ENCODE measurements around the gene ACTG2. TPM values are rescaled to one million over a fixed set of nuclear protein-coding genes. Genes with fewer than 3 reads are reported as not detected.
"Not testable (repeated sequence)": the region's sequence is repeated elsewhere in the genome, so short reads cannot be mapped to it uniquely, and the experiment has no call there.

Gene ACTG2
- total RNA-seq, 3 donors from 2014 or later (not counting 1 experiment from before 2014, with no cell fraction given), result not detected

DNA sequence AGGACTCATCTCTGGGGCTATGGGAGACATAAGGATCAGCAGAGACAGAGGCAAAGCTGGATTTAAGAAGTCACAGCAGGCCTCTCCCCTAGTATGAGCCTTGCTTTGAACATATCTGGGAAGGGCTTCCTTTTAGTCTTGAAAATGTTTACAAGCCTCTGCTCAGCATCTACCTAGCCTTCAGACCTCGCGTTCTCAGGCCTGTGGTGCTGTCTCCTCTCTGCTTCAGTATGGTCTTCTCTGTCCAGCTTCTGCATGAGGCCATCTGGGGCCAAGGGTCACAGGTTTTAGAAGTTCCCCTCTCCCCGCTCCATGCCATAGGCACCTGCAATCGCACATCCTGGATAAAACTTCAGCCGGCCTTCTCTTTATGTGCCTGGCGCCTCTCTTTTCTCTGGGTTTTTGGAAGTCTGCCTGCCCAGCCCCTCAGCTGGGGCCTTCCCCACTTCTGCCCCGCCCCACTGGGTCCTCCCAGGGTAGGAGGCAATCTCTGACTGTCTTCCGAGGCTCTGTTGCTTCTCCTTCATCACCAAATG is 7.1 kb downstream of the ACTG2 start:
- Mint-ChIP-seq H3K27ac (no peak overlapping the region), H3K36me3 (no peaks in the 10 kb centered on the region), H3K27me3 (ENCODE audit: low read depth in 2 of 2) (peaks cover 0 to 10% of the 10 kb centered on the region in 2 donors), H3K4me3 (no peak overlapping the region), H3K9me3 (no peaks in the 10 kb centered on the region), H3K4me1 (peaks cover 24 to 26% of the 10 kb centered on the region in 2 donors)
- WGBS (ENCODE audit: insufficient coverage), result 98% methylated on average over 7 of the region's 8 CpGs
- intact Hi-C loops (cut with micrococcal nuclease), result loop anchor here (5.0 kb wide), 1 partner anchor 37 kb away; no protein-coding TSS in a partner anchor
- TF ChIP-seq, protein P1, sequence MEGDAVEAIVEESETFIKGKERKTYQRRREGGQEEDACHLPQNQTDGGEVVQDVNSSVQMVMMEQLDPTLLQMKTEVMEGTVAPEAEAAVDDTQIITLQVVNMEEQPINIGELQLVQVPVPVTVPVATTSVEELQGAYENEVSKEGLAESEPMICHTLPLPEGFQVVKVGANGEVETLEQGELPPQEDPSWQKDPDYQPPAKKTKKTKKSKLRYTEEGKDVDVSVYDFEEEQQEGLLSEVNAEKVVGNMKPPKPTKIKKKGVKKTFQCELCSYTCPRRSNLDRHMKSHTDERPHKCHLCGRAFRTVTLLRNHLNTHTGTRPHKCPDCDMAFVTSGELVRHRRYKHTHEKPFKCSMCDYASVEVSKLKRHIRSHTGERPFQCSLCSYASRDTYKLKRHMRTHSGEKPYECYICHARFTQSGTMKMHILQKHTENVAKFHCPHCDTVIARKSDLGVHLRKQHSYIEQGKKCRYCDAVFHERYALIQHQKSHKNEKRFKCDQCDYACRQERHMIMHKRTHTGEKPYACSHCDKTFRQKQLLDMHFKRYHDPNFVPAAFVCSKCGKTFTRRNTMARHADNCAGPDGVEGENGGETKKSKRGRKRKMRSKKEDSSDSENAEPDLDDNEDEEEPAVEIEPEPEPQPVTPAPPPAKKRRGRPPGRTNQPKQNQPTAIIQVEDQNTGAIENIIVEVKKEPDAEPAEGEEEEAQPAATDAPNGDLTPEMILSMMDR (IDR thresholded peaks at IDR 0.05), result no peak
- ATAC-seq (no peak), DNase-seq (no peak)
- Histone ChIP-seq H3K36me3 (ENCODE audit: control insufficient read depth, insufficient read depth, low read length) (no peaks in the 10 kb centered on the region), H3K27me3 (ENCODE audit: control insufficient read depth, insufficient read depth, low read length) (no peaks in the 10 kb centered on the region), H3K4me3 (ENCODE audit: low read length) (no peak overlapping the region), H3K4me1 (ENCODE audit: control insufficient read depth, insufficient read depth, low read length) (peaks cover 22% of the 10 kb centered on the region), H3K9me3 (ENCODE audit: control insufficient read depth, insufficient read depth, low read length) (no peaks in the 10 kb centered on the region), H3K27ac (ENCODE audit: low read length) (no peak overlapping the region)

DNA sequence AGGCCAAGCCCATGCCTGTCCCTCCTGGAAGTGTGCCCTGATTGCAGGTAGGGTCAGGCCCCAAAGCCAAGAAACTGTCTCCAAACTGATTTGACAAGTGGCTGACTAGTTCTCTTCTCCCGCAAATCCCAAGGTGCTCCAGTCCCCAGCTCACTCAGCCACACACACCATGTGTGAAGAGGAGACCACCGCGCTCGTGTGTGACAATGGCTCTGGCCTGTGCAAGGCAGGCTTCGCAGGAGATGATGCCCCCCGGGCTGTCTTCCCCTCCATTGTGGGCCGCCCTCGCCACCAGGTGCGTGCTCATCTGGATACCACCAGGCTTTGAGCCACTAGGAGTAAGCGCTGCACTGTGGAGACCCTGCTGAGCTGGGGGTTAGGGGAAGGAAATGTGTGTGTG is 8.3 kb downstream of the ACTG2 start:
- 95% methylated on average over 9 of the region's 10 CpGs for WGBS (ENCODE audit: insufficient coverage)

DNA sequence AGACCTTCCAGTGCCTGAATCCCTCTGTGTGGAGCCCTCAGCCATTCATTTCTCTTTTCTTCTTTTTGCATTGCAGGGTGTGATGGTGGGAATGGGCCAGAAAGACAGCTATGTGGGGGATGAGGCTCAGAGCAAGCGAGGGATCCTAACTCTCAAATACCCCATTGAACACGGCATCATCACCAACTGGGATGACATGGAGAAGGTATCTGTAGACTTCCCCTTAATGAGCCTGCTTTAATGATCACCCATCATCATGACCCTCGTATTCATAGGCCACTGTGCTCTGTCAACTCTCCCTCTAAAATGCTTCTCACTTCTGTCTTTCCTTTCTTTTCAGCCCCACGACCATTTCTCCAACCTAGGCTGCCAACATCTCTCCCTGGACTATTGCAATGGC is 9.5 kb downstream of the ACTG2 start:
- peaks cover 5% of the 10 kb centered on the region in 2 donors for H3K4me1 Mint-ChIP-seq
- intact Hi-C loops (cut with micrococcal nuclease), result no loop called here
- TF ChIP-seq, protein P1 (IDR thresholded peaks at IDR 0.05), result no peak
- no peaks in the 10 kb centered on the region for H3K9me3 Mint-ChIP-seq
- 90% methylated on average over 3 of the region's 4 CpGs for WGBS (ENCODE audit: insufficient coverage)
- no peaks in the 10 kb centered on the region for H3K27me3 ChIP-seq (ENCODE audit: control insufficient read depth, insufficient read depth, low read length)
- no peaks in the 10 kb centered on the region for H3K36me3 Mint-ChIP-seq
- H3K27ac Mint-ChIP-seq, result no peak overlapping the region
- ATAC-seq (no peak), DNase-seq (no peak)
- no peak overlapping the region for H3K4me3 Mint-ChIP-seq
- no peak overlapping the region for H3K4me3 ChIP-seq (ENCODE audit: low read length)
- H3K9me3 ChIP-seq (ENCODE audit: control insufficient read depth, insufficient read depth, low read length), result no peaks in the 10 kb centered on the region
- no peaks in the 10 kb centered on the region for H3K36me3 ChIP-seq (ENCODE audit: control insufficient read depth, insufficient read depth, low read length)
- peaks cover 4% of the 10 kb centered on the region for H3K4me1 ChIP-seq (ENCODE audit: control insufficient read depth, insufficient read depth, low read length)
- H3K27me3 Mint-ChIP-seq (ENCODE audit: low read depth in 2 of 2), result peaks cover 0 to 10% of the 10 kb centered on the region in 2 donors
- no peak overlapping the region for H3K27ac ChIP-seq (ENCODE audit: low read length)

More for the DNA sequence above, 8.3 kb downstream of the ACTG2 start:
- no peaks in the 10 kb centered on the region for H3K27me3 ChIP-seq (ENCODE audit: control insufficient read depth, insufficient read depth, low read length)
- H3K36me3 ChIP-seq (ENCODE audit: control insufficient read depth, insufficient read depth, low read length), result no peaks in the 10 kb centered on the region
- Mint-ChIP-seq H3K27me3 (ENCODE audit: low read depth in 2 of 2) (peaks cover 0 to 10% of the 10 kb centered on the region in 2 donors), H3K27ac (no peak overlapping the region), H3K4me3 (no peak overlapping the region), H3K36me3 (no peaks in the 10 kb centered on the region), H3K4me1 (peaks cover 16 to 17% of the 10 kb centered on the region in 2 donors), H3K9me3 (no peaks in the 10 kb centered on the region)
- H3K4me1 ChIP-seq (ENCODE audit: control insufficient read depth, insufficient read depth, low read length), result peaks cover 16% of the 10 kb centered on the region
- H3K27ac ChIP-seq (ENCODE audit: low read length), result no peak overlapping the region
- ATAC-seq (no peak), DNase-seq (no peak)
- H3K9me3 ChIP-seq (ENCODE audit: control insufficient read depth, insufficient read depth, low read length), result no peaks in the 10 kb centered on the region
- intact Hi-C loops (cut with micrococcal nuclease), result no loop called here
- no peak overlapping the region for H3K4me3 ChIP-seq (ENCODE audit: low read length)
- TF ChIP-seq, protein P1 (IDR thresholded peaks at IDR 0.05), result no peak

DNA sequence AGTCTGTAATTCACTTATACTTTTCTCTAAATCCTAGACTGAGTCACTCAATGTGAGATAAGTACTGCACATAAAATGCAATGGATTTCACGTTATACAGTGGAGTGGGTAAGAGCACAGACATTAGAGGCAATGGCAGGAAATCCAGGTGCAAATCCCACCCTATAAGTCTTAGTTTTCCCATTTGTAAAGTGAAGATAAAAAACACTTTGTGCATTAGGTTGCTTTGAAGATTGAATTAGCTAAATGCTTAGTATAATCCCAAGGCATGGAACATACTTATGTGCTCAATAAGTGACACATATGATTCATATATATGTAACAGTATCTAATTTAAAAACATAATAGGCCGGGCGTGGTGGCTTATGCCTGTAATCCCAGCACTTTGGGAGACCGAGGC is 10.5 kb downstream of the ACTG2 start:
- TF ChIP-seq, protein P1 (IDR thresholded peaks at IDR 0.05), result no peak
- intact Hi-C loops (cut with micrococcal nuclease), result no loop called here
- H3K4me1 ChIP-seq (ENCODE audit: control insufficient read depth, insufficient read depth, low read length), result no peaks in the 10 kb centered on the region
- H3K4me3 ChIP-seq (ENCODE audit: low read length), result no peak overlapping the region
- H3K9me3 ChIP-seq (ENCODE audit: control insufficient read depth, insufficient read depth, low read length), result no peaks in the 10 kb centered on the region
- no peaks in the 10 kb centered on the region for H3K27me3 ChIP-seq (ENCODE audit: control insufficient read depth, insufficient read depth, low read length)
- ATAC-seq (no peak), DNase-seq (no peak)
- no peaks in the 10 kb centered on the region for H3K9me3 Mint-ChIP-seq
- 96% methylated on average over 4 of the region's 4 CpGs for WGBS (ENCODE audit: insufficient coverage)
- H3K36me3 ChIP-seq (ENCODE audit: control insufficient read depth, insufficient read depth, low read length), result no peaks in the 10 kb centered on the region
- H3K27ac ChIP-seq (ENCODE audit: low read length), result no peak overlapping the region
- H3K27me3 Mint-ChIP-seq (ENCODE audit: low read depth in 2 of 2), result peaks cover 0 to 10% of the 10 kb centered on the region in 2 donors
- no peaks in the 10 kb centered on the region for H3K36me3 Mint-ChIP-seq
- H3K27ac Mint-ChIP-seq, result no peak overlapping the region
- H3K4me1 Mint-ChIP-seq, result no peaks in the 10 kb centered on the region
- no peak overlapping the region for H3K4me3 Mint-ChIP-seq

DNA sequence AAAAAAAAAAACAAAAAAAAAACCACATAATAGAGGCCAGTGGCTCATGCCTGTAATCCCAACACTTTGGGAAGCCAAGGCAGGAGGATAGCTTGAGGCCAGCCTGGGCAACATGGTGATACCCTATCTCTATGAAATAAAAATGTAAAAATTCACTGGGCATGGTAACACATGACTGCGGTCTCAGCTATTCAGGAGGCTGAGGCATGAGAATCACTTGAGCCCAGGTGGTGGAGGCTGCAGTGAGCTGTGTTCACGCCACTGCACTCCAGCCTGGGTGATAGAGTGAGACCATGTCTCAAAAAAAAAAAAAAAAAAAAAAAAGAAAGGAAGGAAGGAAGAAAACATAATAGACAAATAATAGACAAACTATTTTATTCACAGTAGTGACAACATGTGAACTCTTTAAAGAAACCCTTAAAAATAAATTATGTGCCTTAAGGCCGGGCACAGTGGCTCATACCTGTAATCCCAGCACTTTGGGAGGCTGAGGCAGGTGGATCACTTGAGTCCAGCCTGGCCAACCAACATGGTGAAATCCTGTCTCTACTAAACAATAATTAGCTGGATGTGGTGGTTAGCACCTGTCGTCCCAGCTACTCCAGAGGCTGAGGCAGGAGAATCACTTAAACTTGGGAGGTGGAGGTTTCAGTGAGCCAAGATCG is 11.3 kb downstream of the ACTG2 start:
- H3K27ac Mint-ChIP-seq; DNase-seq; H3K27ac ChIP-seq (ENCODE audit: low read length); H3K36me3 ChIP-seq (ENCODE audit: control insufficient read depth, insufficient read depth, low read length); H3K4me1 Mint-ChIP-seq; H3K9me3 Mint-ChIP-seq; H3K36me3 Mint-ChIP-seq; H3K9me3 ChIP-seq (ENCODE audit: control insufficient read depth, insufficient read depth, low read length); H3K4me3 Mint-ChIP-seq; intact Hi-C loops (cut with micrococcal nuclease); H3K4me3 ChIP-seq (ENCODE audit: low read length); H3K27me3 ChIP-seq (ENCODE audit: control insufficient read depth, insufficient read depth, low read length); ATAC-seq; H3K4me1 ChIP-seq (ENCODE audit: control insufficient read depth, insufficient read depth, low read length): not testable (repeated sequence)
- H3K27me3 Mint-ChIP-seq (ENCODE audit: low read depth in 2 of 2), result peaks cover 0 to 10% of the 10 kb centered on the region in 2 donors
- WGBS (ENCODE audit: insufficient coverage), result 100% methylated on average over 2 of the region's 5 CpGs
